ENCODE results near the gene ATF2.

ATF2 gene, protein sequence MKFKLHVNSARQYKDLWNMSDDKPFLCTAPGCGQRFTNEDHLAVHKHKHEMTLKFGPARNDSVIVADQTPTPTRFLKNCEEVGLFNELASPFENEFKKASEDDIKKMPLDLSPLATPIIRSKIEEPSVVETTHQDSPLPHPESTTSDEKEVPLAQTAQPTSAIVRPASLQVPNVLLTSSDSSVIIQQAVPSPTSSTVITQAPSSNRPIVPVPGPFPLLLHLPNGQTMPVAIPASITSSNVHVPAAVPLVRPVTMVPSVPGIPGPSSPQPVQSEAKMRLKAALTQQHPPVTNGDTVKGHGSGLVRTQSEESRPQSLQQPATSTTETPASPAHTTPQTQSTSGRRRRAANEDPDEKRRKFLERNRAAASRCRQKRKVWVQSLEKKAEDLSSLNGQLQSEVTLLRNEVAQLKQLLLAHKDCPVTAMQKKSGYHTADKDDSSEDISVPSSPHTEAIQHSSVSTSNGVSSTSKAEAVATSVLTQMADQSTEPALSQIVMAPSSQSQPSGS

DNA sequence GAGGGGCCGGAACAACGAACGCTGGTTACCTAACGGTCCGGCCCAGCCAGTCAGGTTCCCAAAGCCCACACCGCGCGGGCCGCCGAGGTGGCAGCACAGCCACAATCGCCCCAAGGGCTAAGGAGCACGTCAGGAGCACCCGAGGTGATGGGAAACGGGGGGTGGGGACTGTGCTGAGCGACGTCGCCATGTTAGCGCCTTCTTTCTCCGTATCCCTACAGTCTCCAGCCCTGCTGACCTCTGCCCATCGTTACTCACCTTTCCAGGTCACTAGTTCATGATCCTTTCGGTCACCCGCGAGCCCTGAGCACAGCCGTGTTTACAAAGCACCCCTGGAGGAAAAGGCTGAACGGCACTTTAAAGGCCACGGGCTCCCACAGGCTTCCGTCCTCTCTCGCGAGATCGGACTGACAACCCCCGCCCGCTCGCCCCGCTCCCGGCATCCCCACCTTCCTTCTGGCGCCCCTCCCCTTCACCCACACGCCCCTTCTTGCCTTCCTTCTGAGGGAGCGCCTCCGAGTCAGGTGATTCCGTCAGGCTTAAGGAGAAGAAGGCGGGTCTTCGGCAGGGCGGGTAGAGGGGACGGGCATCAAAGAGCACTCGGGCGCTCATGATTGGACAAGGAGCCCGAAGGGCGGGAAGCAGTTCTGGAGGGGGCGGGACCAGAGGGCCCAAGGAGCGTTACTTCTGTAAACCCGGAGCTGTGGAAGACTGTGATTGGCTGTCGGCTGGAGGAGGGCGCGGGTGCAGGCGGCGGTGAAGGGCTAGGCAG lies at the start of gene ATF2:
TSS of gene ATF2 (minus strand) at position 412 of the 772 bp plus-strand sequence. CDS start 31,760 bp downstream, outside the sequence.
- peak; percentile 99 for DNase-seq

DNA sequence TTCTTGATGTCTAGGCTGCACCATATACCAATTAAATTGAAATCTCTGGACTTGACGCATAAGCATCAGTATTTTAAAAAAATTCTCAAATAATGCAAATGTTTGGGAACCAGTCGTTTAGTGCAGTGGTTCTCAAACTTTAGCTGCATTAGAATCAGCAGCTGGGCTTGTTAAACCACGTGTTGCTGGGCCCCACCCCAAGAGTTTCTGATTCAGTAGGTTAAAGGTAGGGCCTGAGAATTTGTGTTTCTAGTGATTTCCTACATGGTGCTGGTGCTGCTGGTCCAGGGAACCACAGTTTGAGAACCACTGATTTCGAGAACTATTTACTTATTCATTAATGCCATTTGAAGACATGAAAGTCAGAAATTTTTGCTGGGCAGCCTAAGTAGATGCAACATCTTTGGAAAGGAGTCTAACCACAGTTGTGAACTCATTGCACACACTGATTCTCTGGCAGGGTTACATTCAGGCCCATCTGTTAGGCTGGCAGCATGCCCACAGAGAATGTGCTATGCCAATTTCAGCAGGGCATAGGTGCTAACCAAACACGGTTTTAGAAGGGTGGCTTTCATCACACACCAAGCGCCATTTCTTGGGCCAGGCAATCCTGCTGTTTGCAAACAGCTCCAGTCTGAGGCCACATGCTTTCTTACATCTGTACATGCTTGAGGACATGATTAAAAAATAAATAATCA lies 39.9 kb upstream of the ATF2 start:
- DNase-seq = no peak

GRCh38 chr2:175206866-175207265 lies 38.9 kb upstream of the ATF2 start:
- no peak for DNase-seq

GRCh38 chr2:175205523-175205922 lies 37.5 kb upstream of the ATF2 start:
- DNase-seq = peak; percentile 38

DNA sequence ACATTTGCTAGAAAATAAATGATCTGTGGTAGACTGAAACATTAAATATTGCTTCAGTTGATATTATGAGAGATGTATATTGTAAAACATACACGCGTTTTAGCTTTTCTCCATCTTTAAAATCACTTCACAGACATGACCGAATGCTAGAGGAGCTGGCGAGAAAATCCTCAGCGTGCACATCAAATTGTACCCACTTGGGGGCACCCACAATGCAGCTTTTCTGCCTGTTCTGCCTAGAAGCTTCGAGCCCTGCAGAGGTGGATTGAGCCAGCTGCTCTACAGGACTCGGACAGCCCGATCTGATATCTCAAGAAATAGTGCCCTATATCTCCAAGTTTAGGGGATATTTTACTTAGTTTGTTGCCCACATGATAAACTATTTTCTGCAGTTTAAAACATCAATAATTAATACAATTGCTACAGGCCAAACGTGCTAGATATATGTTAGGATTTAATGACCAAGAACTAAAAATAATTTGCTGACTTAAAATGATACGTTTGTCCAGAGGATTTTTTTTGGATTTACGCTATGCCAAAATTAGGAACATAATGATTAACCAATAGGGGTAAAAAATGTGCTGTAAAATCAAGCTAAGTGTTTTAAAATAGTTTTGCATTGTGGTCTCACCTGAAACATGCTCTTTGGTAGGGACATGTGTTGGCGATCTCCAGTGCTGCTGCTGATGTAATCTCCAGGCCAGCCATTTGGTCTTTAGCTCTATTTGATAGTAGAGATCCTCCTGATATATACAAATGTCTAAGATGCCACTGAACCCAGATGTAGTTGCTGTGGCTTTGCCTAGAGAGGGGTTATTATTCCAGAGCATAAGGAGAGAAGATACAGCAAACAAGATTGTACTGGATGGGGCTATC lies 35.9 kb upstream of the ATF2 start:
- DNase-seq = peak; percentile 46

- no peak for DNase-seq
Measured at GRCh38 chr2:175195012-175195411, 27.0 kb upstream of the ATF2 start.

DNA sequence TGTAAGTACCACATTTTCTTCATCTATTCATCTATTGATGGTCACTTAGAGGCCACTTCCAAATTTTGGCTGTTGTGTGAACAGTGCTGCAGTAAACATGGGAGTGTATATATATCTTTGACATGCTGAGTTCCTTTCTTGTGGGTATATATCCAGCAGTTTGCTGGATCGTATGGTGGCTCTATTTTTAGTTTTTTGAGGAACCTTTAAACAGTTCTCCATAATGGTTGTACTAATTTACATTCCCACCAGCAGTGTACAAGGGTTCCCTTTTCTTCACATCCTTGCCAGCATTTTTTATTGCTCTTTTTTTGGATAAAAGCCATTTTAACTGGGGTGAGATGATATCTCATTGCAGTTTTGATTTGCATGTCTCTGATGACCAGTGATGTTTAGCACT lies 20.8 kb upstream of the ATF2 start:
- no peak for DNase-seq

DNA sequence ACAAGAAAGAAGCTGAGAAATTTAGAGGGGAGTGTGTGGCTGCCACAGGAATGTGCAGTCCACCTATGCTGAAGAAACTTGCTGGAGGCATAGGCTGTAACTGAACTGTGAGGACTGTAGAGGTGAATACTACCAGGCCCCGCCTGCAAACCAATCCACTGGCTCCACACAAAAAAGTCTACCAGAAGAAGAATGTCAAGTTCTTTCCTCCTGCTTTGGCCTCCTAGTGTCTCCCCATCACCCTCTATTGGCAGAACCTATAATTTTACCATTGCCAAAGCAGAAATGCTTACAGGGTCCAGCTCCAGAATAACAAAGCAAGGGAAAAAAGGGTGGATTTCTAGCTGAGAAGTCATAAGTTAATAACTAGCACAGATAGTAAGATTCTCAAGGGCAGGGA lies 19.4 kb upstream of the ATF2 start:
- DNase-seq = peak; percentile 10

DNA sequence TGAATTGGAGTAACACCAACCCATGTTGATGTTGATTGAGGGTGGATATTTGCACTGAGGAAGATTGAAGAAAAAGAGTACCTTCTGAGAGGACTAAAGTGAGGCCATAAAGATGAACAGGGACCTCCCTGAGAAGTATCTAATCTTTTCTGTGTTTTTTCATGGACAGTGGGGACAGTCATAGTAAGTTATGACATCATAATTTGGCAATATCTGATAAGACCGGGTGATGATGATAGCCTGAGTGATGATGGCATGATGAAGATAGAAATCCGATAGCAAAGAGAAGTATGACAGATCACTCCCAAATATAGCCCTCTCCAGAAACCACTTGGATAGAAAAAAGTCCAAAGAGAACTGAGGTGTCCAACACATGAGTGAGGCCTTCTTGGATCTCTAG lies 15.7 kb upstream of the ATF2 start:
- DNase-seq = no peak

DNA sequence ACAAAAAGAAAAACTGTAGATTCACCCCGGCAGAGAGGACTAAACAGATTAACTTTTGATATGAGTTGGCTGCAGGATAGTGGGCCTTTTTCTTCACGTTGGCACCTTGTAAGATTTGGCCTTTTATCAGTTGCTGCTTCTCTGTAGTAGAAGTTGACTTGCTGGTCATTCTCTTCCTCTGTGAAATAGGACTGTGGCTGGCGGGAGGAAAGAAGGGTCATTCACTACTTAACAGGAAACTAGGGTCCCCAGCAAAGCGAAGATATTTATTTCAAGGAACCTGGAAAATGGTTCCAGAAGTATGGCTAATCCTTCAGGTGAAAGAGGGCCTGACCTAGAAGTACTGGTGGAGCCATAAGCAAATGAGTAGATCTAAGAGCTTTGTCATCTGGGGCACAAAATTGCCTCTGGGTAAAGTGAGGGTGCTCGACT lies 13.9 kb upstream of the ATF2 start:
- DNase-seq = no peak

DNA sequence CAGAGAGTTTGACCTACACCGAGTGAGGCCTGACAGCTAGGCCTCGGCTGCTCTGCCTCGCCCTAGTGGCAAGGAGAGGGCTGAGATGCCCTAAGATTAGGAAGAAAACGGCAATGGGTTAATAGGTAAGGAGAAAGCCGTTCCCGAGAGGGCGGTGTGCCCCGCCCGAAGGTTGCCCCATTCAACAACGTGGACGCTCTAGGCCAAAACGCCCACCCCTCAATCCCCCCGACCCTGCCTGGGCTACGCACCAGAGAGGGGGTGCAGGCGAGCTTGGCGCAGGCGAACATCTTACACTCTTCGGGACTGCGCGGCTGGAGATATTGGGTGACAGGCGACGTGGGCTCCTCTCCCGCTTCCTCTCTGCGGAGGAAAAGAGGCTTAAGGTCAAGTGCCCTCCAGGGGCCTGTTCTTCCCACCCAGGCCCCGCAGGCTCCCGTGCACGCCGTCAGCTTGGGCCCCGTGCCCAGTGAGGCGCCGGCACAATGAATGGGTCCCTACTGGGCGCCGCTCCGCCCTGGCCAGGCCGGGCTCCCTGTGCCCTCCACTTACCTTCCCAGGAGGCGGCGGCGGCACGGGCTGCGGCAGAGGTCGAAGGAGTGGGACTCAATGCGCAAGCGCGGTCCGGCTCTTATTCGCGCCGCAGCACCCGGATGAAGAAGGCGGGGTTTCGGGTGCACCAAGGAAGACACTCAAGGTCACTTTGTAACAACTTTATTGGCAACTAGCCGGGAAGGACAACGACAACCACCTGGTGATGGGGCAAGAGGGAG lies 13.3 kb upstream of the ATF2 start, which contains the start of gene ATP5MC3:
TSS of gene ATP5MC3 (minus strand) at position 607 of the 773 bp plus-strand sequence. CDS start at position 290, 317 bp downstream.
- DNase-seq = peak; percentile 91

- DNase-seq = peak; percentile 25
Measured at GRCh38 chr2:175180701-175181103, 12.7 kb upstream of the ATF2 start.

- no peak for DNase-seq
Measured at GRCh38 chr2:175176624-175177023, 8.6 kb upstream of the ATF2 start.

DNA sequence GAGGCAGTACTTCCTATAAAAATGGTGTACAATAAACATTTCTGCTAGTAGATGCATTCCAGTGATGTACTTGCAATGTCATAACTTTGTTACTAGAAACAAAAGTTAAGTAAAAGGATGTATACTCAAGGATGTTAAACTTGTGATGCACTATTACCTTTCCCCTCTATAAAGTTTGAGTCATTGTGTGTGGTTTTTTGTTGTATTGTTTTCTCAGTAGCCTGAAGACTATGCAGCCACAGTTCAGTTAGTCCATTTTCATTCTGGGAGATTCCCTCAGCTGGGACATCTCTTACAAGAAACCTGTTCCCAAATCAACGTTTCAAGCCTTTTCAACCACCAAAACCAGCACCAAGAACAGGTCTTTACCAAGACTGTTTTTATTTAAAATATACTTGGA lies 7.9 kb upstream of the ATF2 start:
- DNase-seq = peak; percentile 14

GRCh38 chr2:175175320-175175719 lies 7.3 kb upstream of the ATF2 start:
- DNase-seq = no peak

DNA sequence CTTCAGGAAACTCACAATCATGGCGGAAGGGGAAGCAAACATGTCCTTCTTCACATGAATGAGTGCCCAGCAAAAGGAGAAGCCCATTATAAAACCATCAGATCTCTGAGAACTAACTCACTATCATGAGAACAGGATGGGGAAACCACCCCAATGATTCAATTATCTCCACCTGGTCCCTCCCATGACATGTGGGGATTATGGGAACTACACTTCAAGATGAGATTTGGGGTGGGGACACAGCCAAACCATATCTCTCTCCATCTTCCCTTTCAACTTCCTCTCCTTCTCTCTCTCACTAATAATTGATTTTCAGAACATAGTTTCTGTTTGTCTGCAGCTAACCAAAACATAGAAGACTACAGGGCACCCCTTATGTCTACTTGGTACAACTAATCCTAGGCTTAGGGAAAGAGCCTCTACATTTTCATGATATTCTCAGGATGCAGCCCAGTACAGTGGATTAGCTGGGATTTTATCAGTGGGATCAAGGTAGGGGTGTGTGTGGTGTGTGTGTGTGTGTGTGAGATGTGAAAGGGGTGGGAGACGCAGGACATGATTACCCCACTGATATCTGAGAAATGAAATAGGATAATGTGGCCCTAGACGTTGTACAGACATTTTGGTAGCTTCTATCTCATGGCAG lies 2.8 kb upstream of the ATF2 start:
- no peak for DNase-seq

DNA sequence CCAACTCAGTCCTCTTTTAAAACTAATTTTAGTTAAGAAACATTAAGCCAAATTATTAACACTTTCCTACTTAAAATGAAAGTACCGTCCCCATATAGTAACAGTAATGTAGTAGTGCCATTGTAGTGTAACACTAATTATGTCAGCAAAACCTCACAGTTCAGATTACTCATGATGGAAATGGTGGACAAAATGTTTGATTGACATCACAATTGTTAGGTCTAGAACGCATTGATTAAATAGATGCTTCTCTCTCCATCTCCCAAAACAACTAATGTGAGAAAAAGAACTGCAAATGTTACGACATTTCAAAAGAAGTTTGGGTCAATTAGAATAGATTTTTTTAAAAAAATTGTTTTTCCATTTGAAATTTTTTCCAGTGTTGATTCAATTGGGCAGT lies 1.2 kb upstream of the ATF2 start:
- DNase-seq = peak; percentile 13

- DNase-seq = no peak
Measured at GRCh38 chr2:175168564-175168945, 552 bp upstream of the ATF2 start.

- DNase-seq = peak; percentile 35
Measured at GRCh38 chr2:175167076-175167791, 769 bp downstream of the ATF2 start.

GRCh38 chr2:175166216-175166824 lies 1.7 kb downstream of the ATF2 start:
- no peak for DNase-seq

Data from kidney glomerular epithelial cell (primary cell).